Measurements from ENCODE around the gene DNAJC5G. TPM values are rescaled to one million over a fixed set of nuclear protein-coding genes. Genes with fewer than 3 reads are reported as not detected.
"Not testable (repeated sequence)": the region's sequence is repeated elsewhere in the genome, so short reads cannot be mapped to it uniquely, and the experiment has no call there.

DNAJC5G gene
- total RNA-seq, 2 experiments from 2014 or later = not detected

DNA sequence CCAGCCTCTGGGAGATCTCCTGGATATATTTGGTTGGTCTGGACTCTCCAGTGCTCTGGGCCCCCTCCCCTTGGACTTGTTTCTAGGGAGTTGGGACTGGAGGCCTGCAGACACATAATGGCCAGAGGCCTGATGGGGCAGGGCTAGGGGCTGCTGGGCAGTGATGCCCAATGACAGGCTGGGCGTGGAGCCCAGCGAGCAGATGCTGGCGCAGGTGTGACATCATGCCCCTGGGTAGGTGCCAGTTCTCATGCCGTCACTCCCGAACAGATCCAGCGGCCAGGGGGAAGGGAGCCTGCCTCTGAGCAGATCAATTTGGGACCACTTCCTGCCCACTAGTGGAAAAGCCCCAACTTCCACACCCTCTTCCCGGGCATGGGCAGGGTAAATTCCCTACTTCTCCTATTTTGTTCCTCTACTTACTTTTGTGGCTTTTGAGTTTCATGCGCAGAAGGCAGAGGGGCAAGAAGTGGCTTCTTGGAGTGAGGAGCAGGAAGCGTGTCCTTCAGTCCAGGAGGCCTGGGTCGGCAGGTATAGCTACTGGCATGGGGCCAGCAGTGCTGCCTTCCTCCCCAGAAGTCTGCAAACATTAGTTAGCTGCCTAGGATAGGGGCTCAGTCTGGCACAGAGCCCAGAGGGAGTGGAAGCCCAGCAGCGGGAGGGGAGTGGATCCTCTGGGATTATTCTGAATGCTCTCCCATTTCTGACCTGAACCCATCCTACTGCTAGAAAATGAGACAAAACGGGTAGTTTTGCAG lies 41.6 kb downstream of the DNAJC5G start:
- no peak overlapping the region for H3K4me3 Mint-ChIP-seq
- CTCF ChIA-PET = interaction anchor here (3.7 kb wide), 1 partner anchor 14 kb away, joined by 14 read pairs; no protein-coding TSS in a partner anchor

DNA sequence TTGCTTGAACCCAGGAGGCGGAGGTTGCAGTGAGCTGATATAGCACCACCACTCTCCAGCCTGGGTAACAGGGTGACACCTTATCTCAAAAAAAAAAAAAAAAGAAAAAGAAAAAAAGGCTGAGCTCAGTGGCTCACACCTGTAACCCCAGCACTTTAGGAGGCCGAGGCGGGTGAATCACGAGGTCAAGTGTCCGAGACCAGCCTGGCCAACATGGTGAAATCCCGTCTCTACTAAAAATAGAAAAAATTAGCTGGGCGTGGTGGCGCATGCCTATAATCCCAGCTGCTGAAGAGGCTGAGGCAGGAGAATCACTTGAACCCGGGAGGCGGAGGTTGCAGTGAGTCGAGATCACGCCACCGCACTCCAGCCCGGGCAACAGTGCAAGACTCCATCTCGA lies 44.6 kb downstream of the DNAJC5G start:
- peaks cover 13% of the 10 kb centered on the region for H3K36me3 Mint-ChIP-seq (ENCODE audit: low read depth)
- not testable (repeated sequence) for ATAC-seq, DNase-seq, H3K27me3 Mint-ChIP-seq, H3K27ac Mint-ChIP-seq, H3K4me3 Mint-ChIP-seq, H3K9me3 Mint-ChIP-seq
- H3K4me1 Mint-ChIP-seq (ENCODE audit: low read depth) = peaks cover 21% of the 10 kb centered on the region
- intact Hi-C loops (cut with micrococcal nuclease) = loop anchor here (5.0 kb wide), 1 partner anchor 37 kb away; the partner anchor contains the start of gene GTF3C2
- ChIA-PET CTCF (interaction anchor here (1.8 to 3.7 kb wide), 2 partner anchors 17 to 40 kb away, joined by 7 to 14 read pairs; no protein-coding TSS in a partner anchor), POLR2A (interaction anchor here (1.0 kb wide), 1 partner anchor 32 kb away, joined by 4 read pairs; no protein-coding TSS in a partner anchor)

More for the DNA sequence above, 41.6 kb downstream of the DNAJC5G start:
- POLR2A ChIA-PET = no interaction called here
- Mint-ChIP-seq H3K9me3 (no peaks in the 10 kb centered on the region), H3K36me3 (ENCODE audit: low read depth) (peaks cover 13% of the 10 kb centered on the region), H3K4me1 (ENCODE audit: low read depth) (peaks cover 9% of the 10 kb centered on the region), H3K27me3 (no peaks in the 10 kb centered on the region), H3K27ac (no peak overlapping the region)
- intact Hi-C loops (cut with micrococcal nuclease) = no loop called here
- DNase-seq = no peak
- TF ChIP-seq, protein P1, sequence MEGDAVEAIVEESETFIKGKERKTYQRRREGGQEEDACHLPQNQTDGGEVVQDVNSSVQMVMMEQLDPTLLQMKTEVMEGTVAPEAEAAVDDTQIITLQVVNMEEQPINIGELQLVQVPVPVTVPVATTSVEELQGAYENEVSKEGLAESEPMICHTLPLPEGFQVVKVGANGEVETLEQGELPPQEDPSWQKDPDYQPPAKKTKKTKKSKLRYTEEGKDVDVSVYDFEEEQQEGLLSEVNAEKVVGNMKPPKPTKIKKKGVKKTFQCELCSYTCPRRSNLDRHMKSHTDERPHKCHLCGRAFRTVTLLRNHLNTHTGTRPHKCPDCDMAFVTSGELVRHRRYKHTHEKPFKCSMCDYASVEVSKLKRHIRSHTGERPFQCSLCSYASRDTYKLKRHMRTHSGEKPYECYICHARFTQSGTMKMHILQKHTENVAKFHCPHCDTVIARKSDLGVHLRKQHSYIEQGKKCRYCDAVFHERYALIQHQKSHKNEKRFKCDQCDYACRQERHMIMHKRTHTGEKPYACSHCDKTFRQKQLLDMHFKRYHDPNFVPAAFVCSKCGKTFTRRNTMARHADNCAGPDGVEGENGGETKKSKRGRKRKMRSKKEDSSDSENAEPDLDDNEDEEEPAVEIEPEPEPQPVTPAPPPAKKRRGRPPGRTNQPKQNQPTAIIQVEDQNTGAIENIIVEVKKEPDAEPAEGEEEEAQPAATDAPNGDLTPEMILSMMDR (IDR thresholded peaks at IDR 0.05) = no peak
- ATAC-seq = no peak

DNA sequence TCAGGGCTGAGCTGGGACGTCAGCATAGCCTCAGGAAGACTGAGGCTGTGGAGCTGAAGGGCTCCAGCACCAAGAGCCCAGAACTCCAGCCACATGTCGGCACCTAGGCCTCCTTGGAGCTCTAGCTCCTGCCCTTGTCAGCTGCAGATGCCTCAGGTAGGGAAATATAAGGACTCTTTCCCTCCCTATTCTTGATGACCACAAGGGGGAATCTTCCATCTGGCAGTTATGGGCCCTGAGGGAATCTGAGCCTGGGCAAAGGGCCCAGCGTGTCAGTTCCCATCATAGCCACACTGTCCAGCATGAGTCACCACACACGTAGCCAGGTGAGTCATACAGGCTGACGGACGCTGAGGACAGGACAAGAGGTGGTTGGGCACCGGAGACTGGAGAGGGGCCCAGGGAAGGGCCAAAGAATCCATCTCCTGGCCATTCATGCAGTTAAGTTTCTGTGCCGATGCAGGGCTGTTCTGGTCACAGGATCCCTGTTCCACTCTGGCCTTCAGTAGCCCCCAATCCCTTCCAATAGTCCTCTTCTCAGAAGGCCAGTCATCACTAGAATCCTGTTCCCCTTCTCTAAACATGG lies 45.8 kb downstream of the DNAJC5G start:
- Mint-ChIP-seq H3K27ac (no peak overlapping the region), H3K4me1 (ENCODE audit: low read depth) (peaks cover 21% of the 10 kb centered on the region), H3K36me3 (ENCODE audit: low read depth) (peaks cover 16% of the 10 kb centered on the region), H3K9me3 (no peaks in the 10 kb centered on the region), H3K27me3 (no peaks in the 10 kb centered on the region), H3K4me3 (peak overlapping the region; percentile 97)
- DNase-seq (no peak), ATAC-seq (no peak)
- intact Hi-C loops (cut with micrococcal nuclease) = loop anchor here (5.0 kb wide), 1 partner anchor 36 kb away; the partner anchor contains the start of gene GTF3C2
- CTCF ChIA-PET = interaction anchor here (0.8 to 3.5 kb wide), 4 partner anchors 12 to 360 kb away, joined by 3 to 20 read pairs (median 4); no protein-coding TSS in a partner anchor
- POLR2A ChIA-PET = interaction anchor here (1.0 to 2.6 kb wide), 2 partner anchors 9 to 31 kb away, joined by 4 to 13 read pairs; no protein-coding TSS in a partner anchor
- TF ChIP-seq, protein P1 (IDR thresholded peaks at IDR 0.05) = no peak

DNA sequence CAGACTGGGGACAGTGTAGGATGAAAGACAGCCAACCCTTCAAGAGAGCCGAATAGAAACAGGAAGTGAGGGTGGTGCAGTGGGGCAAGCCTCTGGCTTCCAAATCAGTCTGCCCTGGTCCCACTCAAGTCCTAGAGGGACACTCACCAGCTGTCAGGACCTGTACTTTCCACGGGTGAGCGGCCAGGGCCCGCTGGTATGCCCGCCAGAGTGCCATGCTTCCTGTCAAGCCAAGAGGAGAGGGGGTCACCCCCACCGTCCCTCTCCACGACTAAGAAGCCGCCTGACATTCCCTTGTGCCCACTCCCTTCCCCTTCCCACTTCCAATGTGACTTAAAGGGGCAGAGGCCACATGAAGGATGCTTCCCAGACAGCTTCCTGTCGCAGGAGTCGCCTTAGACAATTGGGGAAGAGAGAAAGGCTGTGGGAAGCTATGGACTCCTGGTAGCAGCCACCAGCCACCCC lies 47.1 kb downstream of the DNAJC5G start:
- H3K4me3 Mint-ChIP-seq = peak overlapping the region; percentile 97
- H3K27ac Mint-ChIP-seq = peak overlapping the region; percentile 97
- TF ChIP-seq, protein P1 (IDR thresholded peaks at IDR 0.05) = no peak
- H3K9me3 Mint-ChIP-seq = no peaks in the 10 kb centered on the region
- peaks cover 27% of the 10 kb centered on the region for H3K36me3 Mint-ChIP-seq (ENCODE audit: low read depth)
- DNase-seq (peak; percentile 27), ATAC-seq (peak; percentile 26)
- ChIA-PET POLR2A (interaction anchor here (0.6 to 2.6 kb wide), 14 partner anchors 10 to 191 kb away, joined by 3 to 13 read pairs (median 4); partner anchors contain the start of genes CAD, GTF3C2, PPM1G and SNX17), CTCF (interaction anchor here (1.2 to 3.5 kb wide), 4 partner anchors 19 to 47 kb away, joined by 3 to 20 read pairs (median 8); partner anchors contain the start of gene EIF2B4)
- intact Hi-C loops (cut with micrococcal nuclease) = loop anchor here (5.0 kb wide), 1 partner anchor 35 kb away; the partner anchor contains the start of gene GTF3C2
- no peaks in the 10 kb centered on the region for H3K27me3 Mint-ChIP-seq
- H3K4me1 Mint-ChIP-seq (ENCODE audit: low read depth) = peaks cover 21% of the 10 kb centered on the region
